Measurements from ENCODE around the gene CBX8.

The CBX8 gene

GRCh38 chr17:79840269-79840988, 43.6 kb upstream of the CBX8 start:
- no peak overlapping the region for H3K4me3 ChIP-seq (ENCODE audit: extremely low read depth, insufficient read depth, low read length, poor library complexity, severe bottlenecking)
- H3K36me3 ChIP-seq (ENCODE audit: control insufficient read depth, insufficient read depth, low read length) = no peaks in the 10 kb centered on the region
- peaks cover 28% of the 10 kb centered on the region for H3K4me1 ChIP-seq (ENCODE audit: control insufficient read depth, insufficient read depth, low read length, poor library complexity, severe bottlenecking)
- H3K9me3 ChIP-seq (ENCODE audit: control insufficient read depth, low read length) = no peaks in the 10 kb centered on the region
- WGBS, 2 experiments (ENCODE audit: insufficient coverage in 2 of 2) = 3 to 8% methylated on average over 58 of the region's 74 CpGs
- no peak overlapping the region for H3K27ac ChIP-seq (ENCODE audit: low read depth, low read length, severe bottlenecking)

GRCh38 chr17:79839356-79840268, 42.7 kb upstream of the CBX8 start, which contains the start of gene CBX4:
Gene CBX4 (minus strand): TSS chr17:79839440. CDS start chr17:79839251, 189 bp downstream.
- H3K36me3 ChIP-seq (ENCODE audit: control insufficient read depth, insufficient read depth, low read length) = no peaks in the 10 kb centered on the region
- H3K9me3 ChIP-seq (ENCODE audit: control insufficient read depth, low read length) = no peaks in the 10 kb centered on the region
- WGBS, 2 experiments (ENCODE audit: insufficient coverage in 2 of 2) = 3% methylated on average over 45 to 96 of the region's 103 CpGs
- H3K4me1 ChIP-seq (ENCODE audit: control insufficient read depth, insufficient read depth, low read length, poor library complexity, severe bottlenecking) = peaks cover 28% of the 10 kb centered on the region
- peak within 1 kb of the TSS; percentile 72 for H3K27ac ChIP-seq (ENCODE audit: low read depth, low read length, severe bottlenecking)
- H3K4me3 ChIP-seq (ENCODE audit: extremely low read depth, insufficient read depth, low read length, poor library complexity, severe bottlenecking) = peak within 1 kb of the TSS; percentile 53

- H3K27ac ChIP-seq (ENCODE audit: low read depth, low read length, severe bottlenecking) = peak overlapping the region; percentile 72
- H3K4me3 ChIP-seq (ENCODE audit: extremely low read depth, insufficient read depth, low read length, poor library complexity, severe bottlenecking) = peak overlapping the region; percentile 53
- 0% methylated on average over 14 to 25 of the region's 67 CpGs for WGBS, 2 experiments (ENCODE audit: insufficient coverage in 2 of 2)
- H3K36me3 ChIP-seq (ENCODE audit: control insufficient read depth, insufficient read depth, low read length) = no peaks in the 10 kb centered on the region
- H3K4me1 ChIP-seq (ENCODE audit: control insufficient read depth, insufficient read depth, low read length, poor library complexity, severe bottlenecking) = peaks cover 28% of the 10 kb centered on the region
- H3K9me3 ChIP-seq (ENCODE audit: control insufficient read depth, low read length) = no peaks in the 10 kb centered on the region
Observed at GRCh38 chr17:79838522-79839274, 41.8 kb upstream of the CBX8 start.

GRCh38 chr17:79837888-79838521, 41.1 kb upstream of the CBX8 start:
- peak overlapping the region; percentile 50 for H3K27ac ChIP-seq (ENCODE audit: low read depth, low read length, severe bottlenecking)
- H3K4me1 ChIP-seq (ENCODE audit: control insufficient read depth, insufficient read depth, low read length, poor library complexity, severe bottlenecking) = peaks cover 28% of the 10 kb centered on the region
- peak overlapping the region; percentile 53 for H3K4me3 ChIP-seq (ENCODE audit: extremely low read depth, insufficient read depth, low read length, poor library complexity, severe bottlenecking)
- no peaks in the 10 kb centered on the region for H3K9me3 ChIP-seq (ENCODE audit: control insufficient read depth, low read length)
- H3K36me3 ChIP-seq (ENCODE audit: control insufficient read depth, insufficient read depth, low read length) = no peaks in the 10 kb centered on the region
- 0 to 2% methylated on average over 6 to 10 of the region's 30 CpGs for WGBS, 2 experiments (ENCODE audit: insufficient coverage in 2 of 2)

- H3K4me1 ChIP-seq (ENCODE audit: control insufficient read depth, insufficient read depth, low read length, poor library complexity, severe bottlenecking) = peaks cover 28% of the 10 kb centered on the region
Observed at GRCh38 chr17:79836972-79837887, 40.4 kb upstream of the CBX8 start.

GRCh38 chr17:79836510-79836971, 39.7 kb upstream of the CBX8 start:
- Histone ChIP-seq H3K36me3 (ENCODE audit: control insufficient read depth, insufficient read depth, low read length) (no peaks in the 10 kb centered on the region), H3K27ac (ENCODE audit: low read depth, low read length, severe bottlenecking) (no peak overlapping the region), H3K4me1 (ENCODE audit: control insufficient read depth, insufficient read depth, low read length, poor library complexity, severe bottlenecking) (peaks cover 34% of the 10 kb centered on the region), H3K4me3 (ENCODE audit: extremely low read depth, insufficient read depth, low read length, poor library complexity, severe bottlenecking) (no peak overlapping the region), H3K9me3 (ENCODE audit: control insufficient read depth, low read length) (no peaks in the 10 kb centered on the region)
- 2 to 3% methylated on average over 12 of the region's 18 CpGs for WGBS, 2 experiments (ENCODE audit: insufficient coverage in 2 of 2)

More at GRCh38 chr17:79836972-79837887, 40.4 kb upstream of the CBX8 start:
- 1 to 2% methylated on average over 12 to 27 of the region's 41 CpGs for WGBS, 2 experiments (ENCODE audit: insufficient coverage in 2 of 2)
- Histone ChIP-seq H3K36me3 (ENCODE audit: control insufficient read depth, insufficient read depth, low read length) (no peaks in the 10 kb centered on the region), H3K4me3 (ENCODE audit: extremely low read depth, insufficient read depth, low read length, poor library complexity, severe bottlenecking) (peak overlapping the region; percentile 53), H3K27ac (ENCODE audit: low read depth, low read length, severe bottlenecking) (no peak overlapping the region), H3K9me3 (ENCODE audit: control insufficient read depth, low read length) (no peaks in the 10 kb centered on the region)

GRCh38 chr17:79835953-79836509, 39.2 kb upstream of the CBX8 start:
- no peak overlapping the region for H3K4me3 ChIP-seq (ENCODE audit: extremely low read depth, insufficient read depth, low read length, poor library complexity, severe bottlenecking)
- 3 to 4% methylated on average over 20 to 24 of the region's 24 CpGs for WGBS, 2 experiments (ENCODE audit: insufficient coverage in 2 of 2)
- no peak overlapping the region for H3K27ac ChIP-seq (ENCODE audit: low read depth, low read length, severe bottlenecking)
- peaks cover 34% of the 10 kb centered on the region for H3K4me1 ChIP-seq (ENCODE audit: control insufficient read depth, insufficient read depth, low read length, poor library complexity, severe bottlenecking)
- H3K36me3 ChIP-seq (ENCODE audit: control insufficient read depth, insufficient read depth, low read length) = no peaks in the 10 kb centered on the region
- H3K9me3 ChIP-seq (ENCODE audit: control insufficient read depth, low read length) = no peaks in the 10 kb centered on the region

- Histone ChIP-seq H3K4me3 (ENCODE audit: extremely low read depth, insufficient read depth, low read length, poor library complexity, severe bottlenecking) (no peak overlapping the region), H3K27ac (ENCODE audit: low read depth, low read length, severe bottlenecking) (no peak overlapping the region), H3K4me1 (ENCODE audit: control insufficient read depth, insufficient read depth, low read length, poor library complexity, severe bottlenecking) (peaks cover 37% of the 10 kb centered on the region), H3K9me3 (ENCODE audit: control insufficient read depth, low read length) (no peaks in the 10 kb centered on the region), H3K36me3 (ENCODE audit: control insufficient read depth, insufficient read depth, low read length) (no peaks in the 10 kb centered on the region)
- 15 to 17% methylated on average over 3 to 5 of the region's 13 CpGs for WGBS, 2 experiments (ENCODE audit: insufficient coverage in 2 of 2)
Observed at GRCh38 chr17:79835470-79835899, 38.6 kb upstream of the CBX8 start.
